Liver (tissue), 9 donors: ENCODE data around the gene FRMD4A. TPM values are rescaled to one million over a fixed set of nuclear protein-coding genes. Genes with fewer than 3 reads are reported as not detected.

Source experiments
- DNase-seq: peaks from one replicate; pipeline ENCODE4 v3.0.0-alpha.2; 2017; ENCODE audit warnings: low spot score
- H3K27ac ChIP-seq, 2 donors: one replicate each; pipeline ENCODE4 v1.7.0; 2013; ENCODE audit warnings: inconsistent platforms in 2 of 2, low read length in 2 of 2, control low read depth in 1 of 2, low read depth in 1 of 2, mild to moderate bottlenecking in 1 of 2
- H3K27me3 ChIP-seq, 4 donors: one replicate each; pipeline versions ENCODE4 v1.6.1 to v1.7.0; 2013; ENCODE audit warnings: low read length in 3 of 4, inconsistent platforms in 1 of 4, mild to moderate bottlenecking in 1 of 4, moderate library complexity in 1 of 4; ENCODE audit not compliant: control insufficient read depth in 4 of 4, insufficient read depth in 4 of 4
- H3K36me3 ChIP-seq, 4 donors: one replicate each; pipeline versions ENCODE4 v1.6.1 to v1.7.0; 2013; ENCODE audit warnings: low read length in 3 of 4, mild to moderate bottlenecking in 3 of 4, low read depth in 1 of 4, moderate library complexity in 1 of 4; ENCODE audit not compliant: control insufficient read depth in 4 of 4, insufficient read depth in 3 of 4
- H3K4me1 ChIP-seq, 4 donors: one replicate each; pipeline versions ENCODE4 v1.6.1 to v1.7.0; 2013; ENCODE audit warnings: low read length in 3 of 4, mild to moderate bottlenecking in 3 of 4, moderate library complexity in 1 of 4; ENCODE audit not compliant: control insufficient read depth in 4 of 4, insufficient read depth in 4 of 4
- H3K4me3 ChIP-seq, 3 donors: one replicate each; pipeline versions ENCODE4 v1.6.1 to v1.7.0; 2013; ENCODE audit warnings: low read length in 3 of 3, control low read depth in 1 of 3, low read depth in 1 of 3, mild to moderate bottlenecking in 1 of 3
- H3K9ac ChIP-seq, 2 donors: one replicate each; pipeline ENCODE4 v1.7.0; 2013; ENCODE audit warnings: low read length in 2 of 2, mild to moderate bottlenecking in 2 of 2, moderate library complexity in 2 of 2, control low read depth in 1 of 2, low read depth in 1 of 2
- H3K9me3 ChIP-seq, 4 donors: one replicate each; pipeline versions ENCODE4 v1.6.1 to v1.7.0; 2013; ENCODE audit warnings: low read length in 3 of 4; ENCODE audit not compliant: control insufficient read depth in 4 of 4
- EGR1 ChIP-seq, 2 donors: IDR thresholded peaks; 2 replicates each; pipeline ENCODE4 v1.6.1; 2016 to 2018; ENCODE audit warnings: antibody characterized with exemption in 2 of 2, low read depth in 2 of 2
- FOXA1 ChIP-seq: IDR thresholded peaks from 2 replicates; pipeline ENCODE4 v1.6.1; 2016; ENCODE audit warnings: antibody characterized with exemption
- FOXA2 ChIP-seq: IDR thresholded peaks from 2 replicates; pipeline ENCODE4 v1.6.1; 2016; ENCODE audit warnings: antibody characterized with exemption
- HNF4A ChIP-seq, 2 donors: conservative IDR thresholded peaks; 2 replicates each; pipeline ENCODE4 v1.6.1; 2016; ENCODE audit warnings: antibody characterized with exemption in 2 of 2, mild to moderate bottlenecking in 2 of 2
- HNF4G ChIP-seq: IDR thresholded peaks from 2 replicates; pipeline ENCODE4 v1.6.1; 2016; ENCODE audit warnings: antibody characterized with exemption
- JUND ChIP-seq, 2 donors: IDR thresholded peaks; 2 replicates each; pipeline ENCODE4 v1.6.1; 2016; ENCODE audit warnings: antibody characterized with exemption in 2 of 2
- NR2F2 ChIP-seq: IDR thresholded peaks from 2 replicates; pipeline ENCODE4 v1.6.1; 2016; ENCODE audit warnings: antibody characterized with exemption
- RAD21 ChIP-seq, 2 donors: IDR thresholded peaks; 2 replicates each; pipeline ENCODE4 v1.6.1; 2016; ENCODE audit warnings: antibody characterized with exemption in 2 of 2, mild to moderate bottlenecking in 2 of 2
- RXRA ChIP-seq, 2 donors: IDR thresholded peaks; 2 replicates each; pipeline ENCODE4 v1.6.1; 2017 to 2018; ENCODE audit warnings: antibody characterized with exemption in 2 of 2, mild to moderate bottlenecking in 1 of 2
- SP1 ChIP-seq: IDR thresholded peaks from 2 replicates; pipeline ENCODE4 v1.6.1; 2018; ENCODE audit warnings: antibody characterized with exemption, mild to moderate bottlenecking
- TAF1 ChIP-seq: conservative IDR thresholded peaks from 2 replicates; pipeline ENCODE4 v1.6.1; 2016; ENCODE audit warnings: antibody characterized with exemption, mild to moderate bottlenecking
- YY1 ChIP-seq: IDR thresholded peaks from 2 replicates; pipeline ENCODE4 v1.6.1; 2016; ENCODE audit warnings: antibody characterized with exemption, mild to moderate bottlenecking
- WGBS: extraction: QIAGEN DNeasy Blood & Tissue Kit; methylation state at CpG from one replicate; pipeline ENCODE4 v1.1.7; 2013; 5-methylcytosine and 5-hydroxymethylcytosine counted together
- polyA plus RNA-seq, 2 donors: library from polyadenylated mRNA; stranded (reverse) in 1 of 2; unstranded in 1 of 2; fragments of 200-250 nt in 1 of 2; fragments of >200 nt in 1 of 2; fragmentation: Nextera tagmentation in 1 of 2; extraction: Ambion mirVana in 1 of 2; gene quantifications; one replicate each; pipeline versions ENCODE4 v1.2.1 to v1.2.3, GENCODE V29; 2013 to 2015
- total RNA-seq, 2 donors: library from RNA; depleted of rRNA; stranded (reverse); fragments of >200 nt; gene quantifications; one replicate each; pipeline ENCODE4 v1.2.3, GENCODE V29; 2014
- TF ChIP-seq, protein P1 (sequence below): IDR thresholded peaks from 2 replicates; pipeline ENCODE4 v1.6.1; 2016; ENCODE audit warnings: antibody characterized with exemption
- TF ChIP-seq, protein P2 (sequence below): fragments of 150-350 bp; IDR thresholded peaks from 2 replicates; pipeline ENCODE4 v1.5.1; 2017; ENCODE audit warnings: improper control_type of control experiment, low read depth, low read length; ENCODE audit not compliant: missing input control
- TF ChIP-seq, protein P3 (sequence below): IDR thresholded peaks from 2 replicates; pipeline ENCODE4 v1.6.1; 2016; ENCODE audit warnings: antibody characterized with exemption
- TF ChIP-seq, protein P4 (sequence below): IDR thresholded peaks from 2 replicates; pipeline ENCODE4 v1.6.1; 2016; ENCODE audit warnings: antibody characterized with exemption
- donor health status: healthy.
- donor health status: healthy.
- donor health status: healthy.
- donor health status: healthy.
- donor health status: healthy.

FRMD4A gene
- total and polyA plus RNA-seq, 4 donors, result 8.2 to 34.3 (median 13.1) TPM

DNA sequence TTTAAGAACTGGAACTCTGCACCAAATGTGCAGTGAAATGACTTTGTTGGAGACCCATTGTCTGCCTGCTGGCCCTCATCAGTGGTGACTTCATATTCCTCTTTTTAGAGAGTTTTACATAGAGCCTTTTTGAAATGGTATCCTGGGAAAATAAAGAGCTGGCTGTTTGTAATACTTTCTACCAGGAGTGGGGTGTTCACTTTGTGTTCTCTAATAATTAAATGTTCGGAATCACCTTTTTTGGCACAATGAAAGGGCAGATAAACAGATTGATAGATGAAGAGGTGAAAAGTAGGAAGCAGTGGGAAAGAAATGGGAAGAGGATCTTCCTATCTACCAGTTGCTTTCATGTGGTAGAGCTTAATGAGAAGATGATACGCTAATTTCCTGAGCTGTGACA lies 688.4 kb downstream of the FRMD4A start:
- H3K4me1 ChIP-seq, result no peaks in the 10 kb centered on the region
- H3K4me3 ChIP-seq, result no peak overlapping the region
- H3K9me3 ChIP-seq, result peaks cover 0 to 3% (median 1%) of the 10 kb centered on the region in 4 donors
- no peaks in the 10 kb centered on the region for H3K27me3 ChIP-seq
- no peak for DNase-seq
- 97% methylated on average over 2 of the region's 2 CpGs for WGBS
- TF ChIP-seq HNF4G, result no peak
- TF ChIP-seq, protein P1, sequence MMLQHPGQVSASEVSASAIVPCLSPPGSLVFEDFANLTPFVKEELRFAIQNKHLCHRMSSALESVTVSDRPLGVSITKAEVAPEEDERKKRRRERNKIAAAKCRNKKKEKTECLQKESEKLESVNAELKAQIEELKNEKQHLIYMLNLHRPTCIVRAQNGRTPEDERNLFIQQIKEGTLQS, result no peak
- TF ChIP-seq HNF4A (conservative IDR thresholded peaks at IDR 0.05), result no peak
- TF ChIP-seq, protein P2, sequence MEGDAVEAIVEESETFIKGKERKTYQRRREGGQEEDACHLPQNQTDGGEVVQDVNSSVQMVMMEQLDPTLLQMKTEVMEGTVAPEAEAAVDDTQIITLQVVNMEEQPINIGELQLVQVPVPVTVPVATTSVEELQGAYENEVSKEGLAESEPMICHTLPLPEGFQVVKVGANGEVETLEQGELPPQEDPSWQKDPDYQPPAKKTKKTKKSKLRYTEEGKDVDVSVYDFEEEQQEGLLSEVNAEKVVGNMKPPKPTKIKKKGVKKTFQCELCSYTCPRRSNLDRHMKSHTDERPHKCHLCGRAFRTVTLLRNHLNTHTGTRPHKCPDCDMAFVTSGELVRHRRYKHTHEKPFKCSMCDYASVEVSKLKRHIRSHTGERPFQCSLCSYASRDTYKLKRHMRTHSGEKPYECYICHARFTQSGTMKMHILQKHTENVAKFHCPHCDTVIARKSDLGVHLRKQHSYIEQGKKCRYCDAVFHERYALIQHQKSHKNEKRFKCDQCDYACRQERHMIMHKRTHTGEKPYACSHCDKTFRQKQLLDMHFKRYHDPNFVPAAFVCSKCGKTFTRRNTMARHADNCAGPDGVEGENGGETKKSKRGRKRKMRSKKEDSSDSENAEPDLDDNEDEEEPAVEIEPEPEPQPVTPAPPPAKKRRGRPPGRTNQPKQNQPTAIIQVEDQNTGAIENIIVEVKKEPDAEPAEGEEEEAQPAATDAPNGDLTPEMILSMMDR, result no peak
- no peak for TF ChIP-seq SP1
- TF ChIP-seq RAD21 (IDR thresholded peaks at IDR 0.05), result no peak
- no peak for TF ChIP-seq FOXA2
- no peak for TF ChIP-seq RXRA (IDR thresholded peaks at IDR 0.05)
- no peak for TF ChIP-seq JUND (IDR thresholded peaks at IDR 0.05)
- no peak for TF ChIP-seq FOXA1
- TF ChIP-seq EGR1 (IDR thresholded peaks at IDR 0.05; ENCODE audit: low read depth in 2 of 2), result no peak
- TF ChIP-seq, protein P3, sequence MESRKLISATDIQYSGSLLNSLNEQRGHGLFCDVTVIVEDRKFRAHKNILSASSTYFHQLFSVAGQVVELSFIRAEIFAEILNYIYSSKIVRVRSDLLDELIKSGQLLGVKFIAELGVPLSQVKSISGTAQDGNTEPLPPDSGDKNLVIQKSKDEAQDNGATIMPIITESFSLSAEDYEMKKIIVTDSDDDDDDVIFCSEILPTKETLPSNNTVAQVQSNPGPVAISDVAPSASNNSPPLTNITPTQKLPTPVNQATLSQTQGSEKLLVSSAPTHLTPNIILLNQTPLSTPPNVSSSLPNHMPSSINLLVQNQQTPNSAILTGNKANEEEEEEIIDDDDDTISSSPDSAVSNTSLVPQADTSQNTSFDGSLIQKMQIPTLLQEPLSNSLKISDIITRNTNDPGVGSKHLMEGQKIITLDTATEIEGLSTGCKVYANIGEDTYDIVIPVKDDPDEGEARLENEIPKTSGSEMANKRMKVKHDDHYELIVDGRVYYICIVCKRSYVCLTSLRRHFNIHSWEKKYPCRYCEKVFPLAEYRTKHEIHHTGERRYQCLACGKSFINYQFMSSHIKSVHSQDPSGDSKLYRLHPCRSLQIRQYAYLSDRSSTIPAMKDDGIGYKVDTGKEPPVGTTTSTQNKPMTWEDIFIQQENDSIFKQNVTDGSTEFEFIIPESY, result no peak
- no peak for TF ChIP-seq TAF1
- TF ChIP-seq NR2F2, result no peak
- TF ChIP-seq YY1, result no peak
- TF ChIP-seq, protein P4, sequence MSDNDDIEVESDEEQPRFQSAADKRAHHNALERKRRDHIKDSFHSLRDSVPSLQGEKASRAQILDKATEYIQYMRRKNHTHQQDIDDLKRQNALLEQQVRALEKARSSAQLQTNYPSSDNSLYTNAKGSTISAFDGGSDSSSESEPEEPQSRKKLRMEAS, result no peak
- no peak overlapping the region for H3K9ac ChIP-seq
- H3K36me3 ChIP-seq, result peaks cover 5 to 39% (median 25%) of the 10 kb centered on the region in 4 donors
- H3K27ac ChIP-seq, result no peak overlapping the region

DNA sequence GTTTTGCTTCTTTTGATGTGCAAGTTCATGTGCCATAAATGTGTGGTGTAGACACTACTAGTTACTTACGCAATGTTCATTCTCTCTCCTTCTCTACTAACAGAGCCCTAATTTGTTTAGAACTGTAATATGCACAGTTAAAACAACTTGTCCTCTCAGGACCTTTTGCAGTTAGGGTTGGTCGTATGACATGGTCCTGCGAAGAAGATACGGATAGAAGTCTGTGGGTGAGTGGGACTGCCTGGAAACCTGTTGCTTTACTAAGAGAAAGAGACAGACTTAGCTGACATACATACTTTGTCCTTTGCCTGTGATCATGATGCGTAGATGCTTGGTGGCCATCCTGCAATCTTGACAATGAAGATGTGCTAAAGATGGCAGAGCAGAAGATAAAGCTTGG lies 692.8 kb downstream of the FRMD4A start:
- WGBS, result 98% methylated on average over 5 of the region's 5 CpGs
- TF ChIP-seq, protein P4, result no peak
- TF ChIP-seq YY1, result no peak
- TF ChIP-seq FOXA2, result no peak
- no peak for TF ChIP-seq JUND (IDR thresholded peaks at IDR 0.05)
- TF ChIP-seq, protein P1, result no peak
- TF ChIP-seq SP1, result no peak
- no peak for TF ChIP-seq HNF4G
- TF ChIP-seq RXRA (IDR thresholded peaks at IDR 0.05), result no peak
- no peak for TF ChIP-seq RAD21 (IDR thresholded peaks at IDR 0.05)
- H3K27me3 ChIP-seq, result no peaks in the 10 kb centered on the region
- H3K4me1 ChIP-seq, result no peaks in the 10 kb centered on the region
- no peak for DNase-seq
- peaks cover 0 to 3% (median 1%) of the 10 kb centered on the region in 4 donors for H3K9me3 ChIP-seq
- H3K4me3 ChIP-seq, result no peak overlapping the region
- peaks cover 0 to 18% (median 10%) of the 10 kb centered on the region in 4 donors for H3K36me3 ChIP-seq
- no peak overlapping the region for H3K27ac ChIP-seq
- no peak overlapping the region for H3K9ac ChIP-seq
